ENCODE data around the gene UBE2R2. TPM values are rescaled to one million over a fixed set of nuclear protein-coding genes. Genes with fewer than 3 reads are reported as not detected.

Gene UBE2R2
- total and polyA plus RNA-seq, 10 of the 15 experiments (the other 5 are each of a cell fraction or from before 2014, with no cell fraction given) = 7.2 to 32.8 (median 17.2) TPM

GRCh38 chr9:33934188-33934878 is 117.4 kb downstream of the UBE2R2 start (continued):
- TF ChIP-seq ATF2 (IDR thresholded peaks at IDR 0.05; ENCODE audit: low read length) (no peak), EGR1 (IDR thresholded peaks at IDR 0.05; ENCODE audit: borderline replicate concordance in 1 of 2, low read depth in 2 of 2, low read length in 2 of 2) (no peak), BACH1 (IDR thresholded peaks at IDR 0.05; ENCODE audit: borderline replicate concordance) (no peak)

DNA sequence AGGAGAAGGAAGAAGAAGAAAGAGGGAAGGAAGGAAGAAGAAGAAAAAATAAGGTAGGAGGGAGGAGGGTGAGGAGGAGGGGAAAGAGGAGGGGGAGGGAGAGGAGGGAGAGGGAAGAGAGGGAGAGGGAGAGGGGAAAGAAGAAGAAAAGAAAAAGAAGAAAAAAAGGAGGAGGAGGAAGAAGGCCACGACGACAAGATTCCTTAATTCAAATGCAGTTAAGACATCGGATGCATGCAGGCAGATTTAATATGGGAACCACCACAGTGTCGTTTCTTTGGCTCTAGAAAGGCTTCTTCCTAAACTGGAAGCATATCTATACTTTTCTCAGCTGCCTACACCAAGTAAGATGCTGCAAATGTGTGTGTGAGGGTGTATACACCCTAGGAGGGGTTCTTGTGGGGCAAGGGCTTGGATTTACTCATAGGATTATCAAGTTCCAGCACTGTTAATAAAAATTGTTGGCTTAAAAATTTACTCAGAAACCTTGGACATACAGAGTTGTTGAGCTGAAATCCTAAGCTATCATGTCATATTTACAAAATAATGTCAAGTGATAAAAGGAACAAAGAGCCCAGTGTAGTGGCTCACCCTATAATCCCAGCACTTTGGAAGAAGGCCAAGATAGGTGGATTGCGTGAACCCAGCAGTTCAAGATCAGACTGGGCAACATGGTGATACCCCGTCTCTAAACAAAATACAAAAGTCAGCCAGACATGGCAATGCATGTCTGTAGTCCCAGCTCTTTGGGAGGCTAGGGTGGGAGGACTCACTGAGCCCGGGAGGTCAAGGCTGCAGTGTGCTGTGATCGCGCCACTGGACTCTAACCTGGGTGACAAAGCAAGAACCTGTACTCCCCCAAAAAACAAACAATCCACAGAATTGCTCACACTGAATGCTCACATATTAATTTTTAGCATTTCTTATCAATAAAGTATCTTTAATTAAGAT is 123.2 kb downstream of the UBE2R2 start:
- intact Hi-C loops (cut with micrococcal nuclease; ENCODE audit: unreplicated experiment) = no loop called here
- POLR2A ChIA-PET = no interaction called here
- TF ChIP-seq SREBF1 (IDR thresholded peaks at IDR 0.05; ENCODE audit: low read length) = no peak
- no peak for TF ChIP-seq ZBTB33 (IDR thresholded peaks at IDR 0.05)
- no peak for TF ChIP-seq NFXL1 (IDR thresholded peaks at IDR 0.05; ENCODE audit: borderline replicate concordance)
- no peak for TF ChIP-seq ZNF217 (IDR thresholded peaks at IDR 0.05)
- no peak for TF ChIP-seq SRF (IDR thresholded peaks at IDR 0.05; ENCODE audit: low read depth in 2 of 2, low read length in 2 of 2)
- no peak for TF ChIP-seq FOS (IDR thresholded peaks at IDR 0.05; ENCODE audit: borderline replicate concordance, extremely low read depth, insufficient read length)
- no peak for TF ChIP-seq EGR1 (IDR thresholded peaks at IDR 0.05; ENCODE audit: borderline replicate concordance in 1 of 2, low read depth in 2 of 2, low read length in 2 of 2)
- TF ChIP-seq MTA2 (IDR thresholded peaks at IDR 0.05; ENCODE audit: low read depth) = no peak
- no peak for TF ChIP-seq ETV6 (conservative IDR thresholded peaks at IDR 0.05 in 1 of 2, IDR thresholded peaks at IDR 0.05 in 1 of 2; ENCODE audit: borderline replicate concordance in 1 of 2, low read depth in 1 of 2)
- TF ChIP-seq ZNF274 (IDR thresholded peaks at IDR 0.05; ENCODE audit: insufficient read depth, insufficient read length) = no peak
- no peak for TF ChIP-seq POLR2A (IDR thresholded peaks at IDR 0.05; ENCODE audit: low read depth, low read length)
- no peak for TF ChIP-seq STAT1 (conservative IDR thresholded peaks at IDR 0.05)
- TF ChIP-seq JUND (IDR thresholded peaks at IDR 0.05; ENCODE audit: low read depth, low read length) = no peak

More for the DNA sequence above, 123.2 kb downstream of the UBE2R2 start:
- no peak overlapping the region for H2AFZ ChIP-seq (ENCODE audit: control insufficient read depth, low read depth, low read length)
- no peaks in the 10 kb centered on the region for H3K9me3 ChIP-seq (replicated peaks; ENCODE audit: control insufficient read depth, insufficient read depth, low read length)
- CTCF ChIA-PET = no interaction called here
- H3K4me3 ChIP-seq = no peak overlapping the region
- H3K36me3 ChIP-seq (ENCODE audit: control insufficient read depth in 2 of 2, insufficient read depth in 2 of 2, low read length in 1 of 2) = peaks cover 7 to 37% of the 10 kb centered on the region in 2 experiments
- DNase-seq (ENCODE audit: low read depth, low spot score) (no peak), ATAC-seq (no peak), FAIRE-seq (no peak)
- in situ Hi-C loops (cut with MboI) = no loop called here
- RAD21 ChIA-PET (ENCODE audit: unreplicated experiment) = no interaction called here
- H3K4me2 ChIP-seq (ENCODE audit: control insufficient read depth, insufficient read depth) = no peak overlapping the region
- H3K4me1 ChIP-seq (ENCODE audit: control insufficient read depth, insufficient read depth, low read length) = no peaks in the 10 kb centered on the region
- no peak overlapping the region for H3K9ac ChIP-seq (ENCODE audit: control insufficient read depth, insufficient read depth, low read length)
- H4K20me1 ChIP-seq (ENCODE audit: control insufficient read depth, insufficient read depth) = no peaks in the 10 kb centered on the region
- WGBS (ENCODE audit: insufficient coverage, insufficient replicate concordance, low lambda C conversion rate, missing lambda C conversion rate) = 78% methylated on average over 9 of the region's 9 CpGs
- no peaks in the 10 kb centered on the region for H3K79me2 ChIP-seq (ENCODE audit: control insufficient read depth, insufficient read depth, low read length)
- no peak overlapping the region for H3K27ac ChIP-seq (ENCODE audit: control insufficient read depth, insufficient read depth)
- BruUV-seq (replicated peaks) = no TSS peak
- H3K27me3 ChIP-seq (replicated peaks in 1 of 2; ENCODE audit: control insufficient read depth in 2 of 2, insufficient read depth in 2 of 2, low read length in 1 of 2) = no peaks in the 10 kb centered on the region
- SMC1A ChIA-PET (ENCODE audit: uncharacterized antibody, unreplicated experiment) = no interaction called here

Measured in GM12878 (cell line).